Ascending aorta (tissue), 2 donors: ENCODE results near the gene ANXA6. TPM values are rescaled to one million over a fixed set of nuclear protein-coding genes. Genes with fewer than 3 reads are reported as not detected.
A peak's percentile ranks its signal among the peaks of the same experiment; 100 is the strongest.

Experiments
- DNase-seq, 2 donors: peaks; one replicate each; pipeline ENCODE4 v3.0.0-alpha.2; 2019; ENCODE audit warnings: low spot score in 2 of 2
- H3K27ac ChIP-seq, 2 donors: fragments of 200-600 bp; sonication (generic); one replicate each; pipeline ENCODE4 v1.5.1; 2016 to 2017; ENCODE audit warnings: mild to moderate bottlenecking in 1 of 2
- H3K27me3 ChIP-seq: fragments of 200-600 bp; sonication (generic); one replicate; pipeline ENCODE4 v1.5.1; 2017
- H3K36me3 ChIP-seq, 2 donors: fragments of 200-600 bp; sonication (generic); one replicate each; pipeline ENCODE4 v1.5.1; 2016
- H3K4me1 ChIP-seq, 2 donors: fragments of 200-600 bp; sonication (generic); one replicate each; pipeline ENCODE4 v1.5.1; 2016 to 2017; ENCODE audit warnings: mild to moderate bottlenecking in 1 of 2
- H3K4me3 ChIP-seq, 2 donors: fragments of 200-600 bp; sonication (generic); one replicate each; pipeline ENCODE4 v1.5.1; 2016 to 2017; ENCODE audit warnings: mild to moderate bottlenecking in 1 of 2
- H3K9me3 ChIP-seq, 2 donors: fragments of 200-600 bp; sonication (generic); one replicate each; pipeline ENCODE4 v1.5.1; 2016
- intact Hi-C: fragments of 100-400 bp; cut with DNase I; formaldehyde crosslinking; loops from one replicate; pipeline ENCODE4 v1.15.1; 2023
- total RNA-seq: library from RNA; depleted of rRNA; stranded (reverse); fragments of >200 nt; gene quantifications from one replicate; pipeline ENCODE4 v1.1.0, GENCODE V29; 2016
- TF ChIP-seq, protein P1 (sequence below), 3 experiments: fragments of 200-600 bp in 2 of 3; fragments of 450-650 bp in 1 of 3; sonication (generic) in 2 of 3; IDR thresholded peaks; one replicate each; pipeline ENCODE4 v1.5.1; 2016 to 2019; ENCODE audit warnings: antibody characterized with exemption in 3 of 3, mild to moderate bottlenecking in 1 of 3, moderate library complexity in 1 of 3

The ANXA6 gene
- total RNA-seq, 1 donor from 2014 or later, result 334 TPM

DNA sequence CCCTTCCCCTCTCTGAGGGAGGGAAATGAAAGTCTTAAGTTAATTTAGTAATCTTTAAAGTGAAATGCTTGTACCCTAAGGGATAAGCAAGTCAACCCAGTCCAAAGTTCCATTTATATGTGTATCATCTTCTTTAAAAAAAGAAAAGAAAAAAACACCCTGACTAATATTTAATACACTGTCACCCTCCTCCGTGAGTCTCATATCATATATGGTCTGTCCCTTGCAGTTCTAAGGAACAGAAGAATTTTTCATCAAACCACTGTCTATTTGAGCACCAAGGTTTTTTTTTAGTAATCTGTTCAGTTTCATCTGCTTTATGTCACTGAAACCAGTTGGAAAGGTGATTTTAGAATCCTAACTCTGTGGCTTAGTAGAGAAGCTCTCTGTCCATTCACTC lies 92.0 kb downstream of the ANXA6 start:
- no peak for DNase-seq
- H3K4me3 ChIP-seq, result no peak overlapping the region
- peaks cover 24 to 54% of the 10 kb centered on the region in 2 donors for H3K4me1 ChIP-seq
- H3K27ac ChIP-seq, result no peak overlapping the region
- peaks cover 5 to 13% of the 10 kb centered on the region in 2 donors for H3K36me3 ChIP-seq
- TF ChIP-seq, protein P1, sequence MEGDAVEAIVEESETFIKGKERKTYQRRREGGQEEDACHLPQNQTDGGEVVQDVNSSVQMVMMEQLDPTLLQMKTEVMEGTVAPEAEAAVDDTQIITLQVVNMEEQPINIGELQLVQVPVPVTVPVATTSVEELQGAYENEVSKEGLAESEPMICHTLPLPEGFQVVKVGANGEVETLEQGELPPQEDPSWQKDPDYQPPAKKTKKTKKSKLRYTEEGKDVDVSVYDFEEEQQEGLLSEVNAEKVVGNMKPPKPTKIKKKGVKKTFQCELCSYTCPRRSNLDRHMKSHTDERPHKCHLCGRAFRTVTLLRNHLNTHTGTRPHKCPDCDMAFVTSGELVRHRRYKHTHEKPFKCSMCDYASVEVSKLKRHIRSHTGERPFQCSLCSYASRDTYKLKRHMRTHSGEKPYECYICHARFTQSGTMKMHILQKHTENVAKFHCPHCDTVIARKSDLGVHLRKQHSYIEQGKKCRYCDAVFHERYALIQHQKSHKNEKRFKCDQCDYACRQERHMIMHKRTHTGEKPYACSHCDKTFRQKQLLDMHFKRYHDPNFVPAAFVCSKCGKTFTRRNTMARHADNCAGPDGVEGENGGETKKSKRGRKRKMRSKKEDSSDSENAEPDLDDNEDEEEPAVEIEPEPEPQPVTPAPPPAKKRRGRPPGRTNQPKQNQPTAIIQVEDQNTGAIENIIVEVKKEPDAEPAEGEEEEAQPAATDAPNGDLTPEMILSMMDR (IDR thresholded peaks at IDR 0.05), result no peak
- H3K9me3 ChIP-seq, result no peaks in the 10 kb centered on the region
- intact Hi-C loops, result no loop called here
- H3K27me3 ChIP-seq, result no peaks in the 10 kb centered on the region

DNA sequence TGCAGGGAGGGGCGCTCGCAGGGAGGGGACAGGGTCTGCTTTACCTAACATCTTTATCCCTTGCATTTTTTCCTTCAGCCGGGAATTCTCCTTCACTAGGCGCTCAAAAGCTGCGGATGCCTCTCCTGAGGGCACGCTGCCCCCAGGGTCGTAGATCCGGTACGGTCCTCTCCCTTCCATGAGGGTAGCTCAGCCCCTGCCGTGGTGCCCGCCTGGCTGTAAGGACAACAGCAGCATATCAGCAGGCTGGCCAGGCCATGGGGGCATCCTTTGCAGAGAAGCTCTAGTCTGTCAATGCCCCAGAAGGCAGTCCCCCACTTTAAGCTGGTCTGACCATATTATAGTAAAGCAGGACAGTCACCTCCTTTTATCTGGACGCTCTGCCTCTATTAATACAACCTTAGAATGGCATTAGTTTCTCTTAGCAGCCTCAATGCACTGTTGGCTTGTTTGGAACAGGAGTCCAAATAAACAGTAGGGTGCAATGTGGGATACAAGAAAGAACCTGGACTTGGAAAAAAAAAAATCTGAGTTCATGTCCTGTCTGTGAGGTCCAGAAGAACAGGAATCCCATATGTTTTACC lies 92.6 kb downstream of the ANXA6 start:
- Histone ChIP-seq H3K36me3 (peaks cover 5 to 19% of the 10 kb centered on the region in 2 donors), H3K27me3 (no peaks in the 10 kb centered on the region), H3K27ac (peak overlapping the region in 1 of 2 donors; percentile 74), H3K9me3 (no peaks in the 10 kb centered on the region), H3K4me3 (no peak overlapping the region), H3K4me1 (peaks cover 26 to 60% of the 10 kb centered on the region in 2 donors)
- TF ChIP-seq, protein P1 (IDR thresholded peaks at IDR 0.05), result no peak
- intact Hi-C loops, result no loop called here
- no peak for DNase-seq

DNA sequence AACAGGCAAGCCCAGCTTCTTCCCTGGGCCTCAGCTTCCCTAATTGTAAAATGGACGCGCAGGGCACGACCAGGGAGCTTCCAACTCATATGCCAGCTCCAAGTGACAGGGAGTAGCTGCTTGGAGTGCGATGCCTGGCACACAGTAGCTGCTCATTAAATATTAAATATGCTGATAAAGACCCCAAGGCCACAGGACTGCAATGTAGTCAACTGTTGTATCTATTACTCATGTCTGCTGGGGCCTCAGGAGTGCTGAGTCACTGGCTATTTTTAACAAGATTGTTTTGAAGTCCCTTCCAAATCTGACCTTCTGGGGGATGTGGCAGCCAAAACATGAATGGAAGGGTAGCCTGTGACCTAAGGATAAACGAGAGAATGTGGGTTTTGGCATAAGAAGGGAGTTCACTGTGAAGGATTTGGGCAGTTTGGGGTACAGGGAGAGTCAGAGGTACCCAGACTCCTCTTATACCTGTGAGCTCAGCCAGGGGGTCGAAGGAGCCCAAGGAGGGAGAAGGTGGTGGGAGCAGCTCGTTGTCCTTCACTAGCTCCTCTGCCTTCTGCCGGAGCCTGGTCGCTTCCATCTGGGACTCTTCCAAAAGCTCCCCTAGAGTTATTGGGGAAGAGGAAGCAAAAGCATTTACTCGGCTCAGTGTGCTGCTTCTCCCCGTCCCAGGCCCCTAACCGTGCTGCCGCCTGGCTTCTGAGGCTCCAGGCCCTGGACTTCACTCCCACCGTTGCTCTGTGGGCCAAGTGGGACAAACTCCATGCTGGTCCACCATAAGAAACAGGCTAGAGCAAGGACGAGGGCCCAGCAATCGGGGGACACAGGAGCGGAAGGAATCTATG lies 94.2 kb downstream of the ANXA6 start:
- DNase-seq, result no peak
- Histone ChIP-seq H3K4me1 (peaks cover 19 to 48% of the 10 kb centered on the region in 2 donors), H3K9me3 (no peaks in the 10 kb centered on the region), H3K27me3 (no peaks in the 10 kb centered on the region), H3K36me3 (peaks cover 16 to 31% of the 10 kb centered on the region in 2 donors), H3K4me3 (peak overlapping the region; percentile 23 to 33), H3K27ac (peak overlapping the region; percentile 74 to 79)
- TF ChIP-seq, protein P1 (IDR thresholded peaks at IDR 0.05), result no peak
- intact Hi-C loops, result no loop called here

DNA sequence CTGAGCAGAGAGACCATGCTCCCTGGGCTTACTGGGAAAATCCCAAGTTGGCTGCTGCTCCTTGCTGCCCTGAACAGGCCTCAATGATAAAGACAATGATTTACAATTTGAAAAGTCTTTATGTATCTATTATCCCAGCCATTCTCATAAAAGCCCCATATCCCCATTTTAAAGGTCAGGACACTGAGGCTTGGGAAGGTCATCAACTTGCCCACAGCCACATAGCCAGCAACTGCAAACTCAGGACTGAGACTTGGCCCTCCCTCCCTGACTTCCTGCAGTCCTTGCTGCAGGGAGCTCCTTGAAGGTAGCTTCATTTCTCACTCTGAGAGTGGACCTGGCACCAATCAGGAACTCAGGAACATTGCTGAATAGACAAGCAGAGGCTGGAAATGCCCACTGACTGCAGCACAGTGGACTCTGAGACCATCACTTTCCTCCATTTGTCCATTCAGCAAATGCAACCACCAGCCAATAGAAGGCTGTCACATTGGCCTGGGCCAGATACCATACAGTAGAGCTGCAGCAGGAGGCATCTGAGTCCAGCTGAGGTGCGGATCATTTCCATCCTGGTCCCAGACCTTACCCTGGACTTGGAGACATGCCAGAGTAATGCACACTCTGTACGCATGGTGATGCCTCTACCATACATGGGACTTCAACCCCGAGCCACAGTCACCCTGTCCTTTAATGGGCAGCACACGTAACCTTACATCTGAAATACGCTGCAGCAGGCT lies 95.0 kb downstream of the ANXA6 start:
- DNase-seq, result no peak
- peak overlapping the region in 1 of 2 donors; percentile 60 for H3K27ac ChIP-seq
- intact Hi-C loops, result no loop called here
- peaks cover 20 to 36% of the 10 kb centered on the region in 2 donors for H3K36me3 ChIP-seq
- no peaks in the 10 kb centered on the region for H3K27me3 ChIP-seq
- TF ChIP-seq, protein P1 (IDR thresholded peaks at IDR 0.05), result no peak
- H3K4me3 ChIP-seq, result no peak overlapping the region
- no peaks in the 10 kb centered on the region for H3K9me3 ChIP-seq
- peaks cover 17 to 45% of the 10 kb centered on the region in 2 donors for H3K4me1 ChIP-seq

DNA sequence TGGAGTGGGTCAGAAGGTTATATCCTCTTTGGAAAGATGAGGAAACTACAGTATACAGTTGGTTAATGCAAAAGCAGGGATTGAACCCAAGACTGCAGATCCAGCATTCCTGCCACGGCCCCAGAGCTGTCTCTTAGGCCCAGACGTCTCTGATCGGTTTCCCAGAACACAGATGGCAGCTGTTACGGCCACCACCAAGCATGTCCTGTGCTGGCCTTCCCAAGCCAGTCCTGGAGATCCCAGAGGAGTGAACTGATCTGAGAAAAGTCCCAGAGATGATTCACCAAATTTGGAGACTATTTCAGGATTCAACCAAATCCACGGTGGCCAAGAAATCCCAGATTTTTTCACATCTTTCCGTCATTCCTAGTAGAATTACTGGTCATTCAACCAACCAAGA lies 96.8 kb downstream of the ANXA6 start:
- intact Hi-C loops, result no loop called here

More for the DNA sequence above, 96.8 kb downstream of the ANXA6 start:
- H3K36me3 ChIP-seq, result peaks cover 20 to 53% of the 10 kb centered on the region in 2 donors
- no peak for DNase-seq
- no peaks in the 10 kb centered on the region for H3K27me3 ChIP-seq
- no peaks in the 10 kb centered on the region for H3K9me3 ChIP-seq
- peaks cover 17 to 44% of the 10 kb centered on the region in 2 donors for H3K4me1 ChIP-seq
- H3K4me3 ChIP-seq, result no peak overlapping the region
- no peak overlapping the region for H3K27ac ChIP-seq
- TF ChIP-seq, protein P1 (IDR thresholded peaks at IDR 0.05), result no peak
